Panc1 (cell line): ENCODE data around the gene KCNJ14. TPM values are rescaled to one million over a fixed set of nuclear protein-coding genes. Genes with fewer than 3 reads are reported as not detected.

Experiments
- ATAC-seq: fragments of 200-7000 bp; cut with Tn5 transposase; 2 replicates; pipeline ENCODE4 v1.9.1; 2020; ENCODE audit warnings: mild to moderate bottlenecking, moderate library complexity
- BruUV-seq: library from RNA; stranded (reverse); fragments of 400-500 nt; replicated peaks from 2 replicates; lab custom pipeline; 2021; lab: Mats Ljungman, UMichigan
- CTCF ChIA-PET: fragments of 300-600 bp; sonication (Branson Sonifier 250); formaldehyde crosslinking; loops from one replicate; lab custom pipeline; 2022; ENCODE audit warnings: antibody characterized with exemption; lab: Charles Lee
- POLR2A ChIA-PET: fragments of 300-600 bp; sonication (Branson Sonifier 250); formaldehyde crosslinking; loops from one replicate; lab custom pipeline; 2022; ENCODE audit warnings: antibody characterized with exemption; lab: Charles Lee
- DNase-seq: peaks from one replicate; pipeline ENCODE4 v3.0.0-alpha.2; 2010; ENCODE audit warnings: low read depth, low spot score
- H3K27ac ChIP-seq: 2 replicates; pipeline ENCODE4 v1.5.1; 2011; ENCODE audit warnings: mild to moderate bottlenecking, low read length, inconsistent platforms
- H3K27me3 ChIP-seq: fragments of 200-500 bp; sonication (Bioruptor generic); 2 replicates; pipeline ENCODE4 v1.6.0; 2014; ENCODE audit warnings: low read length, inconsistent platforms; ENCODE audit not compliant: control insufficient read depth, insufficient read depth
- H3K36me3 ChIP-seq: fragments of 200-500 bp; sonication (Bioruptor generic); 2 replicates; pipeline ENCODE4 v1.5.1; 2014; ENCODE audit warnings: inconsistent platforms, mild to moderate bottlenecking, low read length, moderate library complexity; ENCODE audit not compliant: control insufficient read depth, insufficient read depth
- H3K4me1 ChIP-seq: 2 replicates; pipeline ENCODE4 v1.5.1; 2011; ENCODE audit warnings: inconsistent platforms, mild to moderate bottlenecking, low read length, moderate library complexity; ENCODE audit not compliant: control insufficient read depth, insufficient read depth
- H3K4me3 ChIP-seq, 2 experiments: 2 replicates each; pipeline ENCODE4 v1.5.1; 2011 to 2012; ENCODE audit warnings: low read depth in 2 of 2, low read length in 2 of 2, mild to moderate bottlenecking in 2 of 2, inconsistent platforms in 1 of 2, moderate library complexity in 1 of 2
- H3K9me3 ChIP-seq: fragments of 200-500 bp; sonication (Bioruptor generic); 2 replicates; pipeline ENCODE4 v1.5.1; 2014; ENCODE audit warnings: low read depth, mild to moderate bottlenecking, inconsistent platforms, low read length, moderate library complexity; ENCODE audit not compliant: control insufficient read depth, insufficient read depth
- POLR2AphosphoS5 ChIP-seq: IDR thresholded peaks from 2 replicates; pipeline ENCODE4 v1.6.1; 2012; ENCODE audit warnings: mild to moderate bottlenecking, low read depth, low read length, moderate library complexity
- SIN3A ChIP-seq: IDR thresholded peaks from 2 replicates; pipeline ENCODE4 v1.6.1; 2012; ENCODE audit warnings: low read depth, mild to moderate bottlenecking, low read length, moderate library complexity, borderline replicate concordance; ENCODE audit not compliant: insufficient read depth
- TCF7L2 ChIP-seq: IDR thresholded peaks from 2 replicates; pipeline ENCODE4 v1.6.1; 2011; ENCODE audit warnings: mild to moderate bottlenecking, low read depth, low read length, inconsistent platforms
- in situ Hi-C: cut with HindIII; loops from 2 replicates; pipeline ENCODE4 v1.10.0; 2016; ENCODE audit warnings: low sequenced_read_pairs, low pct_unique_long_range_greater_than_20kb
- intact Hi-C: fragments of 100-400 bp; cut with micrococcal nuclease; formaldehyde crosslinking; loops from one replicate; pipeline ENCODE4 v1.10.0; 2022; ENCODE audit not compliant: unreplicated experiment
- total RNA-seq: library from RNA; stranded (reverse); gene quantifications from one replicate; pipeline ENCODE4 v1.2.1, GENCODE V29; 2021; ENCODE audit not compliant: unreplicated experiment
- TF ChIP-seq, protein P1 (sequence below): fragments of 450-650 bp; IDR thresholded peaks from 2 replicates; pipeline ENCODE4 v1.5.1; 2017; ENCODE audit warnings: mild to moderate bottlenecking
- TF ChIP-seq, protein P2 (sequence below), 2 experiments: IDR thresholded peaks; 2 replicates each; pipeline ENCODE4 v1.6.1; 2011 to 2012; ENCODE audit warnings: low read depth in 2 of 2, control low read depth in 1 of 2, low read length in 1 of 2, mild to moderate bottlenecking in 1 of 2, moderate library complexity in 1 of 2; ENCODE audit not compliant: insufficient read depth in 1 of 2

Gene KCNJ14
- total RNA-seq, 1 experiment from 2014 or later, result 2.9 TPM

GRCh38 chr19:48474084-48474592 lies 18.8 kb downstream of the KCNJ14 start:
- DNase-seq, result no peak
- TF ChIP-seq POLR2AphosphoS5 (no peak), SIN3A (no peak), TCF7L2 (no peak)
- TF ChIP-seq, protein P1, sequence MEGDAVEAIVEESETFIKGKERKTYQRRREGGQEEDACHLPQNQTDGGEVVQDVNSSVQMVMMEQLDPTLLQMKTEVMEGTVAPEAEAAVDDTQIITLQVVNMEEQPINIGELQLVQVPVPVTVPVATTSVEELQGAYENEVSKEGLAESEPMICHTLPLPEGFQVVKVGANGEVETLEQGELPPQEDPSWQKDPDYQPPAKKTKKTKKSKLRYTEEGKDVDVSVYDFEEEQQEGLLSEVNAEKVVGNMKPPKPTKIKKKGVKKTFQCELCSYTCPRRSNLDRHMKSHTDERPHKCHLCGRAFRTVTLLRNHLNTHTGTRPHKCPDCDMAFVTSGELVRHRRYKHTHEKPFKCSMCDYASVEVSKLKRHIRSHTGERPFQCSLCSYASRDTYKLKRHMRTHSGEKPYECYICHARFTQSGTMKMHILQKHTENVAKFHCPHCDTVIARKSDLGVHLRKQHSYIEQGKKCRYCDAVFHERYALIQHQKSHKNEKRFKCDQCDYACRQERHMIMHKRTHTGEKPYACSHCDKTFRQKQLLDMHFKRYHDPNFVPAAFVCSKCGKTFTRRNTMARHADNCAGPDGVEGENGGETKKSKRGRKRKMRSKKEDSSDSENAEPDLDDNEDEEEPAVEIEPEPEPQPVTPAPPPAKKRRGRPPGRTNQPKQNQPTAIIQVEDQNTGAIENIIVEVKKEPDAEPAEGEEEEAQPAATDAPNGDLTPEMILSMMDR, result no peak
- TF ChIP-seq, protein P2, sequence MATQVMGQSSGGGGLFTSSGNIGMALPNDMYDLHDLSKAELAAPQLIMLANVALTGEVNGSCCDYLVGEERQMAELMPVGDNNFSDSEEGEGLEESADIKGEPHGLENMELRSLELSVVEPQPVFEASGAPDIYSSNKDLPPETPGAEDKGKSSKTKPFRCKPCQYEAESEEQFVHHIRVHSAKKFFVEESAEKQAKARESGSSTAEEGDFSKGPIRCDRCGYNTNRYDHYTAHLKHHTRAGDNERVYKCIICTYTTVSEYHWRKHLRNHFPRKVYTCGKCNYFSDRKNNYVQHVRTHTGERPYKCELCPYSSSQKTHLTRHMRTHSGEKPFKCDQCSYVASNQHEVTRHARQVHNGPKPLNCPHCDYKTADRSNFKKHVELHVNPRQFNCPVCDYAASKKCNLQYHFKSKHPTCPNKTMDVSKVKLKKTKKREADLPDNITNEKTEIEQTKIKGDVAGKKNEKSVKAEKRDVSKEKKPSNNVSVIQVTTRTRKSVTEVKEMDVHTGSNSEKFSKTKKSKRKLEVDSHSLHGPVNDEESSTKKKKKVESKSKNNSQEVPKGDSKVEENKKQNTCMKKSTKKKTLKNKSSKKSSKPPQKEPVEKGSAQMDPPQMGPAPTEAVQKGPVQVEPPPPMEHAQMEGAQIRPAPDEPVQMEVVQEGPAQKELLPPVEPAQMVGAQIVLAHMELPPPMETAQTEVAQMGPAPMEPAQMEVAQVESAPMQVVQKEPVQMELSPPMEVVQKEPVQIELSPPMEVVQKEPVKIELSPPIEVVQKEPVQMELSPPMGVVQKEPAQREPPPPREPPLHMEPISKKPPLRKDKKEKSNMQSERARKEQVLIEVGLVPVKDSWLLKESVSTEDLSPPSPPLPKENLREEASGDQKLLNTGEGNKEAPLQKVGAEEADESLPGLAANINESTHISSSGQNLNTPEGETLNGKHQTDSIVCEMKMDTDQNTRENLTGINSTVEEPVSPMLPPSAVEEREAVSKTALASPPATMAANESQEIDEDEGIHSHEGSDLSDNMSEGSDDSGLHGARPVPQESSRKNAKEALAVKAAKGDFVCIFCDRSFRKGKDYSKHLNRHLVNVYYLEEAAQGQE (IDR thresholded peaks at IDR 0.05; ENCODE audit: insufficient read depth in 1 of 2, low read depth in 2 of 2, low read length in 1 of 2), result no peak
- Histone ChIP-seq H3K27me3 (no peaks in the 10 kb centered on the region), H3K4me3 (no peak overlapping the region), H3K27ac (no peak overlapping the region), H3K9me3 (no peaks in the 10 kb centered on the region), H3K36me3 (peaks cover 2% of the 10 kb centered on the region), H3K4me1 (no peaks in the 10 kb centered on the region; the same call in 1 of the 2 replicates)
- intact Hi-C loops (no loop called here), in situ Hi-C loops (no loop called here)
- no TSS peak for BruUV-seq
- CTCF ChIA-PET, result no interaction called here
- POLR2A ChIA-PET, result no interaction called here
- ATAC-seq, result no peak

- intact Hi-C loops, result no loop called here
- H3K36me3 ChIP-seq, result peaks cover 2% of the 10 kb centered on the region
- CTCF ChIA-PET, result interaction anchor here (0.5 kb wide), 1 partner anchor 35 kb away, joined by 10 read pairs; no protein-coding TSS in a partner anchor
- POLR2A ChIA-PET, result interaction anchor here (0.8 kb wide), 1 partner anchor 148 kb away, joined by 5 read pairs; no protein-coding TSS in a partner anchor
- H3K4me1 ChIP-seq, result no peaks in the 10 kb centered on the region
- in situ Hi-C loops, result no loop called here
- no peaks in the 10 kb centered on the region for H3K27me3 ChIP-seq
- BruUV-seq, result no TSS peak
- no peak overlapping the region for H3K4me3 ChIP-seq
- ATAC-seq (no peak), DNase-seq (no peak)
- no peak overlapping the region for H3K27ac ChIP-seq
- H3K9me3 ChIP-seq, result no peaks in the 10 kb centered on the region
- TF ChIP-seq POLR2AphosphoS5 (no peak), SIN3A (no peak), TCF7L2 (no peak)
- TF ChIP-seq, protein P1, result no peak
- TF ChIP-seq, protein P2 (IDR thresholded peaks at IDR 0.05; ENCODE audit: insufficient read depth in 1 of 2, low read depth in 2 of 2, low read length in 1 of 2), result no peak
Observed at GRCh38 chr19:48475369-48476068, 20.1 kb downstream of the KCNJ14 start.
